Lung (tissue), 12 donors: Measurements from ENCODE around the gene PITX2. TPM values are rescaled to one million over a fixed set of nuclear protein-coding genes. Genes with fewer than 3 reads are reported as not detected.

Source experiments
- ATAC-seq: fragments of 200-7000 bp; cut with Tn5 transposase; one replicate; pipeline ENCODE4 v1.9.1; 2020; ENCODE audit warnings: moderate number of reproducible peaks; ENCODE audit not compliant: insufficient read depth, low FRiP score
- DNase-seq, 3 donors: peaks; one replicate each; pipeline ENCODE4 v3.0.0-alpha.2; 2013 to 2017
- H3K27ac ChIP-seq, 2 donors: one replicate each; pipeline ENCODE4 v1.5.1; 2013; ENCODE audit warnings: mild to moderate bottlenecking in 2 of 2, moderate library complexity in 2 of 2, control low read depth in 1 of 2, inconsistent platforms in 1 of 2, low read depth in 1 of 2, low read length in 1 of 2
- H3K27me3 ChIP-seq, 3 donors: one replicate each; pipeline ENCODE4 v1.5.1; 2013; ENCODE audit warnings: low read length in 2 of 3; ENCODE audit not compliant: control insufficient read depth in 3 of 3, insufficient read depth in 3 of 3
- H3K36me3 ChIP-seq, 4 donors: one replicate each; pipeline ENCODE4 v1.5.1; 2013; ENCODE audit warnings: low read length in 4 of 4, mild to moderate bottlenecking in 1 of 4, moderate library complexity in 1 of 4; ENCODE audit not compliant: control insufficient read depth in 4 of 4, insufficient read depth in 4 of 4
- H3K4me1 ChIP-seq, 5 donors: one replicate each; pipeline ENCODE4 v1.5.1; 2013; ENCODE audit warnings: low read length in 5 of 5, mild to moderate bottlenecking in 2 of 5, moderate library complexity in 1 of 5; ENCODE audit not compliant: control insufficient read depth in 5 of 5, insufficient read depth in 5 of 5
- H3K4me3 ChIP-seq: one replicate; pipeline ENCODE4 v1.5.1; 2013; ENCODE audit warnings: mild to moderate bottlenecking, control low read depth, moderate library complexity
- H3K9ac ChIP-seq, 2 donors: one replicate each; pipeline ENCODE4 v1.5.1; 2013; ENCODE audit warnings: low read length in 2 of 2, control low read depth in 1 of 2; ENCODE audit not compliant: insufficient read depth in 1 of 2
- H3K9me3 ChIP-seq, 4 donors: one replicate each; pipeline ENCODE4 v1.5.1; 2013; ENCODE audit warnings: low read length in 3 of 4, mild to moderate bottlenecking in 1 of 4, moderate library complexity in 1 of 4; ENCODE audit not compliant: control insufficient read depth in 4 of 4, insufficient read depth in 3 of 4
- CTCF ChIP-seq: IDR thresholded peaks from 2 replicates; pipeline ENCODE4 v1.5.1; 2012; ENCODE audit warnings: mild to moderate bottlenecking; ENCODE audit errors: control extremely low read depth, extremely low read depth
- WGBS, 2 donors: extraction: QIAGEN DNeasy Blood & Tissue Kit; methylation state at CpG; one replicate each; pipeline ENCODE4 v1.1.7; 2013; 5-methylcytosine and 5-hydroxymethylcytosine counted together
- polyA plus RNA-seq, 2 donors: library from polyadenylated mRNA; stranded (reverse); fragments of 200-250 nt; gene quantifications; one replicate each; pipeline ENCODE4 v1.2.1, GENCODE V29; 2013
- total RNA-seq, 2 donors: library from RNA; depleted of rRNA in 1 of 2; stranded (reverse); fragments of >200 nt in 1 of 2; gene quantifications; one replicate each; pipeline ENCODE4 v1.2.1, GENCODE V29; 2014 to 2021
- donor health status: control.
- donor health status: control.
- donor health status: Bipolar disorder and iron deficiency.
- donor health status: healthy.
- donor health status: DM: yes; HTN: yes; CAD: no.

Gene PITX2
- total and polyA plus RNA-seq, 4 donors, result not detected

GRCh38 chr4:110623718-110624397, 981 bp upstream of the PITX2 start:
- peaks cover 0 to 21% (median 0%) of the 10 kb centered on the region in 4 donors for H3K9me3 ChIP-seq
- no peak for DNase-seq
- peaks cover 0 to 23% (median 0%) of the 10 kb centered on the region in 5 donors for H3K4me1 ChIP-seq
- WGBS, 2 donors, result 19 to 22% methylated on average over 11 of the region's 11 CpGs
- no peak overlapping the region for H3K4me3 ChIP-seq
- peaks cover 13 to 99% (median 97%) of the 10 kb centered on the region in 3 donors for H3K27me3 ChIP-seq
- no peak for TF ChIP-seq CTCF
- H3K9ac ChIP-seq, result no peak overlapping the region
- no peaks in the 10 kb centered on the region for H3K36me3 ChIP-seq
- H3K27ac ChIP-seq, result no peak overlapping the region
- ATAC-seq, result no peak

- DNase-seq, result peak in 2 of 3 donors; percentile 30 to 42
- Histone ChIP-seq H3K4me1 (peaks cover 0 to 28% (median 0%) of the 10 kb centered on the region in 5 donors), H3K36me3 (no peaks in the 10 kb centered on the region), H3K9me3 (peaks cover 0 to 29% (median 0%) of the 10 kb centered on the region in 4 donors), H3K9ac (no peak overlapping the region), H3K27me3 (peaks cover 17 to 99% (median 97%) of the 10 kb centered on the region in 3 donors), H3K27ac (no peak overlapping the region), H3K4me3 (no peak overlapping the region)
- 3 to 6% methylated on average over 69 to 73 of the region's 73 CpGs for WGBS, 2 donors
- no peak for TF ChIP-seq CTCF
- no peak for ATAC-seq
Observed at GRCh38 chr4:110621839-110622751, 782 bp downstream of the PITX2 start.

- Histone ChIP-seq H3K9ac (no peak overlapping the region), H3K27ac (no peak overlapping the region), H3K4me3 (no peak overlapping the region), H3K27me3 (peaks cover 17 to 99% (median 97%) of the 10 kb centered on the region in 3 donors), H3K36me3 (no peaks in the 10 kb centered on the region), H3K9me3 (peaks cover 0 to 29% (median 0%) of the 10 kb centered on the region in 4 donors), H3K4me1 (peaks cover 0 to 28% (median 0%) of the 10 kb centered on the region in 5 donors)
- DNase-seq (no peak), ATAC-seq (no peak)
- WGBS, 2 donors, result 3 to 7% methylated on average over 40 of the region's 40 CpGs
- TF ChIP-seq CTCF, result no peak
Observed at GRCh38 chr4:110621328-110621812, 1.5 kb downstream of the PITX2 start.
